Dendritic cell treated with granulocyte-macrophage colony-stimulating factor and Interleukin-4, amounts not matched to agents 40 ng/mL and 50 ng/mL, for 4 days (primary cell): ENCODE results near the gene XPNPEP1.

Experiments
- H3K27ac Mint-ChIP-seq: one replicate; pipeline ENCODE4 v1.8.0; 2022; ENCODE audit warnings: mild to moderate bottlenecking, mixed read lengths
- H3K27me3 Mint-ChIP-seq: one replicate; pipeline ENCODE4 v1.8.0; 2022; ENCODE audit warnings: mild to moderate bottlenecking, mixed read lengths
- H3K36me3 Mint-ChIP-seq: one replicate; pipeline ENCODE4 v1.8.0; 2022; ENCODE audit warnings: low read depth, mixed read lengths
- H3K4me1 Mint-ChIP-seq: one replicate; pipeline ENCODE4 v1.8.0; 2022; ENCODE audit warnings: low read depth, mixed read lengths
- H3K4me3 Mint-ChIP-seq: one replicate; pipeline ENCODE4 v1.8.0; 2022; ENCODE audit warnings: mild to moderate bottlenecking, moderate library complexity, mixed read lengths
- H3K9me3 Mint-ChIP-seq: one replicate; pipeline ENCODE4 v1.8.0; 2022; ENCODE audit warnings: mixed read lengths
- intact Hi-C: fragments of 100-400 bp; cut with micrococcal nuclease; formaldehyde crosslinking; loops from one replicate; pipeline ENCODE4 v1.15.0; 2022

XPNPEP1 gene

GRCh38 chr10:109939315-109939961 is 16.1 kb upstream of the XPNPEP1 start:
- H3K27ac Mint-ChIP-seq = no peak overlapping the region

GRCh38 chr10:109937460-109938065 is 14.3 kb upstream of the XPNPEP1 start:
- H3K9me3 Mint-ChIP-seq = no peaks in the 10 kb centered on the region
- no peaks in the 10 kb centered on the region for H3K27me3 Mint-ChIP-seq
- peaks cover 26% of the 10 kb centered on the region for H3K4me1 Mint-ChIP-seq
- H3K4me3 Mint-ChIP-seq = no peak overlapping the region
- H3K36me3 Mint-ChIP-seq = no peaks in the 10 kb centered on the region
- intact Hi-C loops = no loop called here
- H3K27ac Mint-ChIP-seq = no peak overlapping the region

More at GRCh38 chr10:109939315-109939961, 16.1 kb upstream of the XPNPEP1 start:
- H3K36me3 Mint-ChIP-seq = no peaks in the 10 kb centered on the region
- H3K9me3 Mint-ChIP-seq = no peaks in the 10 kb centered on the region
- H3K4me3 Mint-ChIP-seq = no peak overlapping the region
- peaks cover 16% of the 10 kb centered on the region for H3K4me1 Mint-ChIP-seq
- intact Hi-C loops = no loop called here
- H3K27me3 Mint-ChIP-seq = no peaks in the 10 kb centered on the region

- H3K27ac Mint-ChIP-seq = no peak overlapping the region
- H3K27me3 Mint-ChIP-seq = no peaks in the 10 kb centered on the region
- no peak overlapping the region for H3K4me3 Mint-ChIP-seq
- peaks cover 35% of the 10 kb centered on the region for H3K4me1 Mint-ChIP-seq
- H3K9me3 Mint-ChIP-seq = no peaks in the 10 kb centered on the region
- no peaks in the 10 kb centered on the region for H3K36me3 Mint-ChIP-seq
- intact Hi-C loops = no loop called here
Measured at GRCh38 chr10:109934958-109935793, 11.9 kb upstream of the XPNPEP1 start.

- Mint-ChIP-seq H3K36me3 (no peaks in the 10 kb centered on the region), H3K4me1 (peaks cover 35% of the 10 kb centered on the region), H3K4me3 (no peak overlapping the region), H3K27me3 (no peaks in the 10 kb centered on the region), H3K27ac (no peak overlapping the region), H3K9me3 (no peaks in the 10 kb centered on the region)
- intact Hi-C loops = no loop called here
Measured at GRCh38 chr10:109933984-109934565, 10.8 kb upstream of the XPNPEP1 start.

- H3K27me3 Mint-ChIP-seq = no peaks in the 10 kb centered on the region
- no peaks in the 10 kb centered on the region for H3K36me3 Mint-ChIP-seq
- no peak overlapping the region for H3K27ac Mint-ChIP-seq
- H3K4me1 Mint-ChIP-seq = peaks cover 35% of the 10 kb centered on the region
- no peak overlapping the region for H3K4me3 Mint-ChIP-seq
- intact Hi-C loops = no loop called here
- H3K9me3 Mint-ChIP-seq = no peaks in the 10 kb centered on the region
Measured at GRCh38 chr10:109932968-109933367, 9.7 kb upstream of the XPNPEP1 start.

GRCh38 chr10:109932391-109932790 is 9.1 kb upstream of the XPNPEP1 start:
- intact Hi-C loops = no loop called here
- H3K27ac Mint-ChIP-seq = no peak overlapping the region
- H3K36me3 Mint-ChIP-seq = no peaks in the 10 kb centered on the region
- no peak overlapping the region for H3K4me3 Mint-ChIP-seq
- H3K4me1 Mint-ChIP-seq = peaks cover 35% of the 10 kb centered on the region
- H3K27me3 Mint-ChIP-seq = no peaks in the 10 kb centered on the region
- no peaks in the 10 kb centered on the region for H3K9me3 Mint-ChIP-seq

GRCh38 chr10:109931163-109931562 is 7.9 kb upstream of the XPNPEP1 start:
- H3K27me3 Mint-ChIP-seq = no peaks in the 10 kb centered on the region
- no peaks in the 10 kb centered on the region for H3K36me3 Mint-ChIP-seq
- H3K4me1 Mint-ChIP-seq = peaks cover 35% of the 10 kb centered on the region
- no peak overlapping the region for H3K4me3 Mint-ChIP-seq
- intact Hi-C loops = no loop called here
- no peaks in the 10 kb centered on the region for H3K9me3 Mint-ChIP-seq
- no peak overlapping the region for H3K27ac Mint-ChIP-seq

GRCh38 chr10:109929501-109930219 is 6.3 kb upstream of the XPNPEP1 start:
- H3K9me3 Mint-ChIP-seq = no peaks in the 10 kb centered on the region
- H3K27ac Mint-ChIP-seq = no peak overlapping the region
- no peaks in the 10 kb centered on the region for H3K36me3 Mint-ChIP-seq
- intact Hi-C loops = no loop called here
- H3K4me1 Mint-ChIP-seq = peaks cover 36% of the 10 kb centered on the region
- no peaks in the 10 kb centered on the region for H3K27me3 Mint-ChIP-seq
- no peak overlapping the region for H3K4me3 Mint-ChIP-seq

- H3K4me1 Mint-ChIP-seq = peaks cover 37% of the 10 kb centered on the region
- H3K9me3 Mint-ChIP-seq = no peaks in the 10 kb centered on the region
- H3K27me3 Mint-ChIP-seq = no peaks in the 10 kb centered on the region
- H3K27ac Mint-ChIP-seq = no peak overlapping the region
- no peaks in the 10 kb centered on the region for H3K36me3 Mint-ChIP-seq
- intact Hi-C loops = no loop called here
- no peak overlapping the region for H3K4me3 Mint-ChIP-seq
Measured at GRCh38 chr10:109928475-109928891, 5.2 kb upstream of the XPNPEP1 start.

- Mint-ChIP-seq H3K9me3 (no peaks in the 10 kb centered on the region), H3K36me3 (peaks cover 8% of the 10 kb centered on the region), H3K4me3 (no peak overlapping the region), H3K4me1 (peaks cover 41% of the 10 kb centered on the region), H3K27me3 (no peaks in the 10 kb centered on the region), H3K27ac (no peak overlapping the region)
- intact Hi-C loops = no loop called here
Measured at GRCh38 chr10:109926825-109927224, 3.5 kb upstream of the XPNPEP1 start.

GRCh38 chr10:109926061-109926745 is 2.9 kb upstream of the XPNPEP1 start:
- H3K4me3 Mint-ChIP-seq = no peak overlapping the region
- H3K9me3 Mint-ChIP-seq = no peaks in the 10 kb centered on the region
- peaks cover 41% of the 10 kb centered on the region for H3K4me1 Mint-ChIP-seq
- no peak overlapping the region for H3K27ac Mint-ChIP-seq
- no peaks in the 10 kb centered on the region for H3K27me3 Mint-ChIP-seq
- H3K36me3 Mint-ChIP-seq = peaks cover 12% of the 10 kb centered on the region
- intact Hi-C loops = no loop called here

- peaks cover 18% of the 10 kb centered on the region for H3K36me3 Mint-ChIP-seq
- peak overlapping the region; percentile 12 for H3K27ac Mint-ChIP-seq
- H3K9me3 Mint-ChIP-seq = no peaks in the 10 kb centered on the region
- no peak overlapping the region for H3K4me3 Mint-ChIP-seq
- peaks cover 40% of the 10 kb centered on the region for H3K4me1 Mint-ChIP-seq
- intact Hi-C loops = loop anchor here (5.0 kb wide), 3 partner anchors 82 to 992 kb away; partner anchors contain the start of genes ADD3, BBIP1 and SHOC2
- no peaks in the 10 kb centered on the region for H3K27me3 Mint-ChIP-seq
Measured at GRCh38 chr10:109924967-109925620, 1.8 kb upstream of the XPNPEP1 start.
